IMR-90 (cell line): ENCODE results near the gene SYCE3. TPM values are rescaled to one million over a fixed set of nuclear protein-coding genes. Genes with fewer than 3 reads are reported as not detected.

Source experiments
- ATAC-seq: fragments of 200-7000 bp; cut with Tn5 transposase; 2 replicates; pipeline ENCODE4 v1.9.1; 2020; ENCODE audit warnings: low read depth, mild to moderate bottlenecking, moderate library complexity
- BruUV-seq: library from RNA; stranded (reverse); fragments of 400-500 nt; replicated peaks from 2 replicates; lab custom pipeline; 2021; lab: Mats Ljungman, UMichigan
- CTCF ChIA-PET: fragments of 300-600 bp; formaldehyde crosslinking; extraction: SDS; loops from one replicate; lab custom pipeline; 2021; ENCODE audit warnings: antibody characterized with exemption; lab: Yijun Ruan, JAX
- POLR2A ChIA-PET: fragments of 300-600 bp; sonication (Branson Sonifier 250); formaldehyde crosslinking; loops from one replicate; lab custom pipeline; 2022; ENCODE audit warnings: antibody characterized with exemption; ENCODE audit not compliant: unreplicated experiment; lab: Charles Lee
- DNase-seq: peaks from one replicate; pipeline ENCODE4 v3.0.0; 2013
- H2AFZ ChIP-seq: replicated peaks from 2 replicates; pipeline ENCODE3; 2013; ENCODE audit warnings: low read length, mild to moderate bottlenecking; ENCODE audit not compliant: poor library complexity
- H2AK5ac ChIP-seq: 2 replicates; pipeline ENCODE4 v1.6.1; 2013; ENCODE audit warnings: low read depth, low read length, inconsistent platforms
- H2AK9ac ChIP-seq: replicated peaks from 2 replicates; pipeline ENCODE3; 2013; ENCODE audit warnings: mild to moderate bottlenecking, low read depth, low read length, moderate library complexity; ENCODE audit not compliant: poor library complexity
- H2BK120ac ChIP-seq: 2 replicates; pipeline ENCODE4 v1.6.1; 2013; ENCODE audit warnings: low read depth, low read length, inconsistent platforms
- H2BK15ac ChIP-seq: 3 replicates; pipeline ENCODE4 v1.6.1; 2013; ENCODE audit warnings: low read depth, low read length, inconsistent platforms
- H2BK20ac ChIP-seq: 2 replicates; pipeline ENCODE4 v1.6.1; 2013; ENCODE audit warnings: low read depth, mild to moderate bottlenecking, inconsistent platforms, low read length, moderate library complexity
- H2BK5ac ChIP-seq: 2 replicates; pipeline ENCODE4 v1.6.1; 2013; ENCODE audit warnings: mild to moderate bottlenecking, low read depth, low read length, inconsistent platforms; ENCODE audit not compliant: poor library complexity, severe bottlenecking
- H3K14ac ChIP-seq: replicated peaks from 2 replicates; pipeline ENCODE4 v1.6.1; 2013; ENCODE audit warnings: low read depth, low read length, inconsistent platforms
- H3K18ac ChIP-seq: 2 replicates; pipeline ENCODE4 v1.6.1; 2013; ENCODE audit warnings: low read depth, low read length, control low read depth
- H3K23ac ChIP-seq: 2 replicates; pipeline ENCODE4 v1.6.1; 2013; ENCODE audit warnings: low read depth, low read length, inconsistent platforms
- H3K27ac ChIP-seq: 2 replicates; pipeline ENCODE4 v1.5.1; 2013; ENCODE audit warnings: mild to moderate bottlenecking, control low read depth, low read length; ENCODE audit not compliant: insufficient read depth
- H3K27me3 ChIP-seq: 2 replicates; pipeline ENCODE4 v1.6.1; 2013; ENCODE audit warnings: low read length; ENCODE audit not compliant: control insufficient read depth, insufficient read depth
- H3K36me3 ChIP-seq: 2 replicates; pipeline ENCODE4 v1.6.1; 2013; ENCODE audit warnings: low read length, mixed read lengths; ENCODE audit not compliant: control insufficient read depth, insufficient read depth
- H3K4ac ChIP-seq: 2 replicates; pipeline ENCODE4 v1.6.1; 2013; ENCODE audit warnings: low read depth, low read length, inconsistent platforms
- H3K4me1 ChIP-seq: 2 replicates; pipeline ENCODE4 v1.6.1; 2013; ENCODE audit warnings: low read length, mixed read lengths; ENCODE audit not compliant: control insufficient read depth, insufficient read depth
- H3K4me2 ChIP-seq: 2 replicates; pipeline ENCODE4 v1.6.1; 2013; ENCODE audit warnings: low read depth, mild to moderate bottlenecking, control low read depth, low read length, moderate library complexity
- H3K4me3 ChIP-seq: 2 replicates; pipeline ENCODE4 v1.5.1; 2013; ENCODE audit warnings: low read depth, mild to moderate bottlenecking, control low read depth, low read length, moderate library complexity; ENCODE audit not compliant: insufficient read depth
- H3K56ac ChIP-seq: 2 replicates; pipeline ENCODE4 v1.6.1; 2013; ENCODE audit warnings: low read length, inconsistent platforms; ENCODE audit not compliant: insufficient read depth; ENCODE audit errors: extremely low read depth
- H3K79me1 ChIP-seq, 2 experiments: 2 replicates each; pipeline ENCODE4 v1.6.1; 2013; ENCODE audit warnings: low read length in 2 of 2, inconsistent platforms in 1 of 2, low read depth in 1 of 2
- H3K9ac ChIP-seq: 2 replicates; pipeline ENCODE4 v1.6.1; 2013; ENCODE audit warnings: low read depth, low read length, control low read depth
- H3K9me1 ChIP-seq: 2 replicates; pipeline ENCODE4 v1.6.1; 2013; ENCODE audit warnings: low read length, inconsistent platforms; ENCODE audit not compliant: insufficient read depth
- H3K9me3 ChIP-seq: 2 replicates; pipeline ENCODE4 v1.6.1; 2013; ENCODE audit warnings: low read length; ENCODE audit not compliant: control insufficient read depth, insufficient read depth
- H4K20me1 ChIP-seq: 2 replicates; pipeline ENCODE4 v1.6.1; 2013; ENCODE audit warnings: low read length, inconsistent platforms; ENCODE audit not compliant: insufficient read depth
- H4K5ac ChIP-seq: 2 replicates; pipeline ENCODE4 v1.6.1; 2013; ENCODE audit warnings: mild to moderate bottlenecking, low read depth, low read length, control low read depth
- H4K8ac ChIP-seq, 2 experiments: 2 replicates each; pipeline ENCODE4 v1.6.1; 2013; ENCODE audit warnings: low read depth in 2 of 2, low read length in 2 of 2, control low read depth in 1 of 2, inconsistent platforms in 1 of 2
- H4K91ac ChIP-seq: 2 replicates; pipeline ENCODE4 v1.6.1; 2013; ENCODE audit warnings: low read depth, low read length, inconsistent platforms; ENCODE audit not compliant: insufficient read depth
- BHLHE40 ChIP-seq: fragments of 150-350 bp; IDR thresholded peaks from 2 replicates; pipeline ENCODE4 v1.6.1; 2016; ENCODE audit warnings: mild to moderate bottlenecking, low read depth, low read length
- CEBPB ChIP-seq: IDR thresholded peaks from 2 replicates; pipeline ENCODE4 v1.6.1; 2012; ENCODE audit warnings: low read depth, low read length, improper control_type of control experiment
- CHD1 ChIP-seq: IDR thresholded peaks from 2 replicates; pipeline ENCODE4 v1.6.1; 2012; ENCODE audit warnings: low read depth, low read length, improper control_type of control experiment
- ELK1 ChIP-seq: fragments of 150-350 bp; IDR thresholded peaks from 2 replicates; pipeline ENCODE4 v1.6.1; 2016; ENCODE audit warnings: low read depth, mild to moderate bottlenecking, low read length, moderate library complexity, borderline replicate concordance
- FOS ChIP-seq: fragments of 150-350 bp; IDR thresholded peaks from 2 replicates; pipeline ENCODE4 v1.6.1; 2016; ENCODE audit warnings: low read depth, low read length
- MAFK ChIP-seq: IDR thresholded peaks from 2 replicates; pipeline ENCODE4 v1.6.1; 2012; ENCODE audit warnings: low read depth, low read length, improper control_type of control experiment
- MAZ ChIP-seq: IDR thresholded peaks from 2 replicates; pipeline ENCODE4 v1.6.1; 2012; ENCODE audit warnings: low read depth, mild to moderate bottlenecking, low read length, improper control_type of control experiment, moderate library complexity, borderline replicate concordance
- NFE2L2 ChIP-seq: fragments of 150-350 bp; IDR thresholded peaks from 2 replicates; pipeline ENCODE4 v1.6.1; 2016; ENCODE audit warnings: low read depth, mild to moderate bottlenecking, low read length
- POLR2A ChIP-seq: IDR thresholded peaks from 2 replicates; pipeline ENCODE4 v1.6.1; 2012; ENCODE audit warnings: mild to moderate bottlenecking, low read depth, low read length
- RAD21 ChIP-seq: IDR thresholded peaks from 2 replicates; pipeline ENCODE4 v1.6.1; 2012; ENCODE audit warnings: low read length, improper control_type of control experiment
- USF2 ChIP-seq: fragments of 150-350 bp; IDR thresholded peaks from 2 replicates; pipeline ENCODE4 v1.6.1; 2017; ENCODE audit warnings: mild to moderate bottlenecking, antibody characterized with exemption, low read length, low read depth
- WGBS, 2 experiments: methylation state at CpG; one replicate each; pipeline versions ENCODE4 v1.1.5 to v1.1.7; 2013; ENCODE audit warnings: missing lambda C conversion rate in 2 of 2; ENCODE audit not compliant: insufficient read length in 1 of 2; ENCODE audit errors: extremely low coverage in 2 of 2; 5-methylcytosine and 5-hydroxymethylcytosine counted together
- dilution Hi-C: fragments of 300-500 bp; cut with HindIII; formaldehyde crosslinking; loops from one replicate; pipeline ENCODE4 v1.14.3; 2018; ENCODE audit warnings: low sequenced_read_pairs; ENCODE audit not compliant: unreplicated experiment
- in situ Hi-C: fragments of 300-500 bp; cut with MboI; formaldehyde crosslinking; loops from 3 replicates; pipeline ENCODE4 v1.14.3; 2019; ENCODE audit warnings: low sequenced_read_pairs, inconsistent platforms, mixed read lengths
- intact Hi-C: fragments of 100-400 bp; cut with micrococcal nuclease; formaldehyde crosslinking; loops from 2 replicates; pipeline ENCODE4 v1.10.0; 2022
- polyA plus RNA-seq, 3 experiments: library from polyadenylated mRNA; depleted of rRNA; stranded (reverse); fragments of >200 nt; gene quantifications; 2 replicates each; pipeline ENCODE4 v1.2.3, GENCODE V29; 2012; ENCODE audit warnings: low replicate concordance in 1 of 3
- total RNA-seq: library from RNA; depleted of rRNA; stranded (reverse); fragments of >200 nt; gene quantifications from 2 replicates; pipeline ENCODE4 v1.2.3, GENCODE V29; 2012

The SYCE3 gene
- total and polyA plus RNA-seq, 2 of the 4 experiments (the other 2 are of a cell fraction): not detected

- H3K27ac ChIP-seq: no peak overlapping the region
- no peak overlapping the region for H3K4me3 ChIP-seq
- BruUV-seq: no TSS peak
- H2AFZ ChIP-seq: no peak overlapping the region
- intact Hi-C loops: no loop called here
- DNase-seq (no peak), ATAC-seq (no peak)
- H2BK120ac ChIP-seq: no peak overlapping the region
- no peak overlapping the region for H2AK5ac ChIP-seq
- no peak overlapping the region for H4K5ac ChIP-seq
- H2BK20ac ChIP-seq: no peak overlapping the region
- no peak overlapping the region for H3K4ac ChIP-seq
- H3K27me3 ChIP-seq: peaks cover 18% of the 10 kb centered on the region
- H4K91ac ChIP-seq: no peak overlapping the region
- ChIA-PET CTCF (no interaction called here), POLR2A (no interaction called here)
- no peaks in the 10 kb centered on the region for H3K9me3 ChIP-seq
- no peak overlapping the region for H2BK5ac ChIP-seq
- no peak overlapping the region for H3K9ac ChIP-seq
- no peaks in the 10 kb centered on the region for H3K9me1 ChIP-seq
- no peak for TF ChIP-seq USF2
- no peak for TF ChIP-seq NFE2L2
- TF ChIP-seq POLR2A: no peak
- no peak for TF ChIP-seq RAD21
- no peak for TF ChIP-seq BHLHE40
- no peak for TF ChIP-seq CHD1
- TF ChIP-seq MAZ: no peak
- TF ChIP-seq MAFK: no peak
- no peak for TF ChIP-seq ELK1
- no peak for TF ChIP-seq FOS
- no peak for TF ChIP-seq CEBPB
- in situ Hi-C loops: no loop called here
- H3K14ac ChIP-seq: no peak overlapping the region
- no peak overlapping the region for H4K8ac ChIP-seq
- no peak overlapping the region for H2BK15ac ChIP-seq
- WGBS, 2 experiments: 77% methylated on average over 3 of the region's 5 CpGs; no CpG with 5 or more reads in 1 of the 2 experiments
- no peak overlapping the region for H3K18ac ChIP-seq
- no peak overlapping the region for H3K56ac ChIP-seq
- no peak overlapping the region for H3K4me2 ChIP-seq
- H4K20me1 ChIP-seq: peaks cover 3% of the 10 kb centered on the region
- no peaks in the 10 kb centered on the region for H3K4me1 ChIP-seq
- no peaks in the 10 kb centered on the region for H3K36me3 ChIP-seq
- dilution Hi-C loops: no loop called here
- H3K23ac ChIP-seq: no peak overlapping the region
- H2AK9ac ChIP-seq: no peak overlapping the region
- H3K79me1 ChIP-seq: no peaks in the 10 kb centered on the region
Measured at GRCh38 chr22:50597097-50597496, 34.4 kb upstream of the SYCE3 start.
